Iris pigment epithelial cell (primary cell): Measurements from ENCODE around the gene PDGFRB.

Source experiments
- DNase-seq: peaks from one replicate; pipeline ENCODE4 v3.0.0-alpha.2; 2011; ENCODE audit warnings: low read depth

PDGFRB gene

GRCh38 chr5:150129813-150130492 lies 25.7 kb downstream of the PDGFRB start:
- peak; percentile 74 for DNase-seq

- DNase-seq = no peak
These were observed 26.2 kb downstream of the PDGFRB start for GRCh38 chr5:150129454-150129812.

- no peak for DNase-seq
These were observed 28.8 kb downstream of the PDGFRB start for GRCh38 chr5:150126921-150127265.

- no peak for DNase-seq
These were observed 29.3 kb downstream of the PDGFRB start for GRCh38 chr5:150126199-150126920.

- DNase-seq = no peak
These were observed 30.3 kb downstream of the PDGFRB start for GRCh38 chr5:150125334-150125733.

- DNase-seq = no peak
These were observed 31.0 kb downstream of the PDGFRB start for GRCh38 chr5:150124596-150124995.

GRCh38 chr5:150124111-150124557 lies 31.5 kb downstream of the PDGFRB start:
- DNase-seq = no peak

- no peak for DNase-seq
These were observed 32.1 kb downstream of the PDGFRB start for GRCh38 chr5:150123542-150123941.

- DNase-seq = no peak
These were observed 32.8 kb downstream of the PDGFRB start for GRCh38 chr5:150122536-150123481.

GRCh38 chr5:150122158-150122510 lies 33.5 kb downstream of the PDGFRB start:
- DNase-seq = no peak

- no peak for DNase-seq
These were observed 34.0 kb downstream of the PDGFRB start for GRCh38 chr5:150121448-150122157.

GRCh38 chr5:150120617-150121447 lies 34.8 kb downstream of the PDGFRB start:
- DNase-seq = no peak

- no peak for DNase-seq
These were observed 35.6 kb downstream of the PDGFRB start for GRCh38 chr5:150120062-150120441.

- no peak for DNase-seq
These were observed 36.1 kb downstream of the PDGFRB start for GRCh38 chr5:150119421-150120061.

GRCh38 chr5:150118561-150119229 lies 37.0 kb downstream of the PDGFRB start:
- DNase-seq = no peak

- no peak for DNase-seq
These were observed 37.6 kb downstream of the PDGFRB start for GRCh38 chr5:150117945-150118560.

GRCh38 chr5:150116667-150117400 lies 38.8 kb downstream of the PDGFRB start:
- DNase-seq = peak; percentile 33

GRCh38 chr5:150114773-150115408 lies 40.8 kb downstream of the PDGFRB start:
- DNase-seq = no peak
